ENCODE results near the gene IFI27. TPM values are rescaled to one million over a fixed set of nuclear protein-coding genes. Genes with fewer than 3 reads are reported as not detected.

Gene IFI27
- total and polyA plus RNA-seq, 2 of the 8 experiments (the other 6 are each of a cell fraction or from before 2014, with no cell fraction given), result 0.76 to 2.2 TPM

DNA sequence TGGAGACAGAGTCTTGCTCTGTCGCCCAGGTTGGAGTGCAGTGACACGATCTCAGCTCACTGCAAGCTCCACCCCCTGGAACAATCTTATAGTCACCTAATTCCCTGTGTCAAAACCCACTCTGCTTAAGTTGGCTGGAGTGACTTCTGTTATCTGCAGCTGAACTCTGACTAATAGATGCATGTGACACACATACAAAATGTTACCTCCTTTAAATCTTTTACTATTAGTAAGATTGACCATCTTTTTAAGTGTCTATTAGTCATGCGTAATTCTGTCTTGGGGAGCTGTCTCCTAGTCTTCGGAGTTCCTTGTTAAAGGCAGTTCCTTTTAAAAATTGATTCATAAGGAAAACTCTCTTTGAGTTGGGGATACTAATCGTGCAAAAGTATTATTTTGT is 22.0 kb upstream of the IFI27 start (continued):
- TF ChIP-seq GABPA (IDR thresholded peaks at IDR 0.05; ENCODE audit: borderline replicate concordance, insufficient read depth, low read length) (no peak), BRCA1 (IDR thresholded peaks at IDR 0.05; ENCODE audit: low read depth, low read length) (no peak), SP2 (IDR thresholded peaks at IDR 0.05; ENCODE audit: low read length) (no peak), SRF (IDR thresholded peaks at IDR 0.05; ENCODE audit: low read depth, low read length) (no peak), SP1 (IDR thresholded peaks at IDR 0.05; ENCODE audit: low read depth, low read length) (no peak)
